Coronary artery (tissue), 2 donors: ENCODE measurements around the gene SPTY2D1.
A peak's percentile ranks its signal among the peaks of the same experiment; 100 is the strongest.
"Not testable (repeated sequence)": the region's sequence is repeated elsewhere in the genome, so short reads cannot be mapped to it uniquely, and the experiment has no call there.

ENCODE experiments used
- DNase-seq: peaks from one replicate; pipeline ENCODE4 v3.0.0-alpha.2; 2017; ENCODE audit warnings: low spot score
- H3K27ac ChIP-seq, 2 donors: fragments of 200-600 bp; sonication (generic); one replicate each; pipeline ENCODE4 v1.5.1; 2016 to 2019
- H3K4me3 ChIP-seq: fragments of 200-600 bp; sonication (generic); 2 replicates; pipeline ENCODE4 v1.5.1; 2016; ENCODE audit warnings: mild to moderate bottlenecking, moderate library complexity
- CTCF ChIP-seq: fragments of 200-600 bp; sonication (generic); IDR thresholded peaks from one replicate; pipeline ENCODE4 v1.5.1; 2019; ENCODE audit warnings: antibody characterized with exemption

Gene SPTY2D1

DNA sequence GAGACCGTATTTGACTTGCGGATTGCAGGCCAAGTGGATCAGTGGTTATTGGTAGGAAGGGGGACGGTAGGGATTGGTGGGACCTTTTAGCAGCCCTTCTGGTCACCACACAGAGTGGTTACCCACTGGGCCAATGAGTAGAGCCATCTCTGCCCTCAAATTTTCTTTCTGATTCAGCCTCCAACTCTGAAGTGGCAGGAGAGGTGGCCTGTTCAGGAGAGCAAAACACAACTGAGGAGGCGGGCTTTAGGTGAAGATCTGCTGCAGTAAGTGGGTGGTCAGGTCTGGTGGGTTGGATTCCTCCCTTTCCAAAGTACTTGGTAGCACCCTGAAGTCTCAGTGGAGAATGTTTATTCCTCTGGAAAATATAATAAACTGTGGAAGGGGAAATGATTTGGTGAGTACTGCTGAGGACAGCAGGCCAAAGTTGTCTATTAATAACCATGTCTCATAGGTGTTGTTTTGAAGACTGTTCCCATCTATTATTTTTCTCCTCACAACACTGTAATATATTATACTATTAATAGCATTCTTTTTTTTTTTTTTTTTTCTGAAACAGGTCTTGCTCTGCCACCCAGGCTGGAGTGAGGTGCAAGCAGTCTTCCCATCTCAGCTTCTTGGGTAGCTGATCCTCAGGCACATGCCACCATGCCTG is 33.1 kb downstream of the SPTY2D1 start:
- H3K27ac ChIP-seq, result no peak overlapping the region
- no peak for TF ChIP-seq CTCF
- peak; percentile 9 for DNase-seq
- no peak overlapping the region for H3K4me3 ChIP-seq

DNA sequence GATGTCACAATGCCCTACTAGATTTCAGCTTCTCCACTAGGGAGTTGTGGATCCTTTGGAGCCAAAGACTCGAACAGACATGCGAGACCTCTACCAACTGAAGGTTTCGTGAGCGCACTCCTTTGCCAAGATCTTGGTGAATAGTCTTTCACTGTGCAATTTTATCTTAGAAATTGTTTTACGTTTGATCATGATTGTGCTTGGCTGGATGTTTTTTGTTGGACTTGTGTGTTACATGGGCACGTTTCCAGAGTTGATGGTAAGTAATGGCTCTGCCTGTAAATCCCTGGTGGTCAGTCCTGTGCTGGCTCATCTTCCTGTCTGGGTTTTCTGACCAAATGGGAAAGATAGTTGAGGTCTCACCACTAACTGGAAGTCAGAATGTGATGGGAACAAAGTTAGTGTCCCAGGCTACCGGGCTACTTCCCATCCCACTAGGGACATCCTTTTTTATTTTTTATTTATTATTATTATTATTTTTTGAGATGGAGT is 34.4 kb downstream of the SPTY2D1 start, which contains the start of gene MISFA:
MISFA (plus strand) TSS at position 51 of the 492 bp plus-strand sequence; CDS start at position 191, 140 bp downstream.
- no peak for TF ChIP-seq CTCF
- peak; percentile 8 for DNase-seq
- H3K27ac ChIP-seq, result no peak within 1 kb of the TSS
- H3K4me3 ChIP-seq, result no peak within 1 kb of the TSS

DNA sequence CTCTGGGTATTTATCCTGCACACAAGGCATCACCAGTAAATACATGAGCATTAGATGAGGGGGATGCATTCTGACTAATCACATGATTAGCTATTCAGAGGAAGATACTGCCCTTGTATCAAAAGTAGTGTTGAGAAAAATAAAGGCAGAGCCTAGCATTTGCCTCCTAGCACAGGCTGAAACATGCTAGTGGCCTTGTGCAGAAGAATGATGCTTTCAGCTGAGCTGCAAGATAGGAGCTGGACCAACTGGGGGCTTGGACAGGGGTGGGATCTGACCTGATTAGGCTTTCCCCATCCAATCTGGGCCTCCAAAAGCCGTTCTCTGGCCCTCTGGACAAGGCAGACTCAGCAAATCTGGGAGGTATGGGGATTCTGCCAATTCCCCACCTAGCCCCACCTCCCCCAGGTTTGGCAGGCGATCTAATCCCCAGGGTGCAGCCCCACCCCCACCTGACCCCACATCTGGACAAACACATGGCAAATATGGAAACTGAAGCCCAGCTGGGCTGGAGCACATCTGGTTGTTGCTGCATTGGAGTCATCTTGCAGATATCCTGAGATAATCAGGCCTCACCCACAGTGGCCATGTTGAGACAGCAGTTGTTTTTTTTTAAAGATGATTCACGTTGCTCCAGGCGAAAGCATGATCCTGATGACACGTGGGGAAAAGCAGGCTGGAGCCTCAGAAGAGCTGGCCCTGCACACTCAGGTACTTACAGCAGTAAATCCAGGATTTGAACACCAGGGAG is 39.0 kb downstream of the SPTY2D1 start:
- H3K4me3 ChIP-seq, result no peak overlapping the region
- H3K27ac ChIP-seq, result no peak overlapping the region
- TF ChIP-seq CTCF, result no peak
- DNase-seq, result peak; percentile 55

- DNase-seq, H3K27ac ChIP-seq, H3K4me3 ChIP-seq: not testable (repeated sequence)
Observed at GRCh38 chr11:18594088-18594487, 40.1 kb downstream of the SPTY2D1 start.

- TF ChIP-seq CTCF, result no peak
- DNase-seq, result no peak
- H3K27ac ChIP-seq, result peak overlapping the region in 1 of 2 donors; percentile 16
- peak overlapping the region; percentile 9 for H3K4me3 ChIP-seq
Observed at GRCh38 chr11:18590571-18590970, 43.6 kb downstream of the SPTY2D1 start.

DNA sequence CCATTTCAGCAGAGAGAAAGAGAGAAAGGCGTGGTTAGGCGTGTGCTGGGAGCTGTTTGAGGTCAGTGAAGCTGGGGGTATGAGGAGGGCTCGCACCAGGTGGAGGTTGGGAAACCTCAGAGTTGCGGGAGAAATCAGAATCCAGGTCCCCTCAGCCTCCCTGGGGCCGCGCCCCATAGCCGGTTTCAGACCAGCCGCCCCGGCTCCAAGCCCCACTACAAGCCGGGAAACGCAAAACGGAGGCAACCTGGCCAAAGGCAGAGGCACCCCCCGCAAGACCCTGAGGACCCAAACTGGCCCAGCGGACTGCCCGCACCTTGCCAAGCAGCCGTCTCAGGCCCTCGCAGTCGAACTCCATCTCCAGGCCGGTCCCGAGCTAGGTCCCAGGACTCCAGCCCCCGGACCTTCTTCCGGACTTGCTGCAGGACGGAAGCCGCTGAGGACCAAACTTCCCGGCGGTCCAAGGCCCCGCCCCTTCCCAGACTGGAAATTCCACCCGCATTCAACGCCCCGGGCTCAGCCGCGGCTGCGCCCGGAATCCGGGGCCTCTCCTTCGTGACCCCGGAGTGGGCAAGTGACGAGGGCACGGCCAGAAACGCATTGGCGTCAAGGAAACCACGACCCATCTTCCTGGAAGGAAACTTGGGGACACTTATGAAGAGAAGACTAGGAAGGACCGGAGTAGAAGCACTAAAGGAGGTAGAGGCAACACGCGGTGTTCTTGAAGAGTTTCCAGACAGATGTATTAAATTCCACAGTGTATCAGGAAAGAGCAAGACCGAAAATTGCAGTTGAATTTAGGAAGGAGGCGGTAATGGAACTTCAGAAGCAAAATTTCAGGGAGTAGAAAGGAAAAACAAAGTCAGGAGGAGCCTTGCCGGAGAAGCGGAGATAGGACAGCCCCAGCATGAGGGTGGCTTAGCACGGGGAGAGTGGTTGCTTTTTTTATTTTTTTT is 45.6 kb downstream of the SPTY2D1 start, which contains the start of gene UEVLD:
UEVLD (minus strand) TSS at position 438 of the 956 bp plus-strand sequence; CDS start at position 358, 80 bp downstream.
- peak within 1 kb of the TSS; percentile 75 to 88 for H3K27ac ChIP-seq
- DNase-seq, result peak; percentile 95
- peak within 1 kb of the TSS; percentile 89 for H3K4me3 ChIP-seq
- no peak for TF ChIP-seq CTCF

GRCh38 chr11:18581825-18582224 is 52.3 kb downstream of the SPTY2D1 start:
- H3K27ac ChIP-seq, result no peak overlapping the region
- DNase-seq, result no peak
- no peak for TF ChIP-seq CTCF
- H3K4me3 ChIP-seq, result no peak overlapping the region
